ENCODE results near the gene ADIG.

- no peak for TF ChIP-seq POLR2A (IDR thresholded peaks at IDR 0.05; ENCODE audit: low read depth)
- TF ChIP-seq POLR2AphosphoS5 (IDR thresholded peaks at IDR 0.05), result no peak
- TF ChIP-seq, protein P1, sequence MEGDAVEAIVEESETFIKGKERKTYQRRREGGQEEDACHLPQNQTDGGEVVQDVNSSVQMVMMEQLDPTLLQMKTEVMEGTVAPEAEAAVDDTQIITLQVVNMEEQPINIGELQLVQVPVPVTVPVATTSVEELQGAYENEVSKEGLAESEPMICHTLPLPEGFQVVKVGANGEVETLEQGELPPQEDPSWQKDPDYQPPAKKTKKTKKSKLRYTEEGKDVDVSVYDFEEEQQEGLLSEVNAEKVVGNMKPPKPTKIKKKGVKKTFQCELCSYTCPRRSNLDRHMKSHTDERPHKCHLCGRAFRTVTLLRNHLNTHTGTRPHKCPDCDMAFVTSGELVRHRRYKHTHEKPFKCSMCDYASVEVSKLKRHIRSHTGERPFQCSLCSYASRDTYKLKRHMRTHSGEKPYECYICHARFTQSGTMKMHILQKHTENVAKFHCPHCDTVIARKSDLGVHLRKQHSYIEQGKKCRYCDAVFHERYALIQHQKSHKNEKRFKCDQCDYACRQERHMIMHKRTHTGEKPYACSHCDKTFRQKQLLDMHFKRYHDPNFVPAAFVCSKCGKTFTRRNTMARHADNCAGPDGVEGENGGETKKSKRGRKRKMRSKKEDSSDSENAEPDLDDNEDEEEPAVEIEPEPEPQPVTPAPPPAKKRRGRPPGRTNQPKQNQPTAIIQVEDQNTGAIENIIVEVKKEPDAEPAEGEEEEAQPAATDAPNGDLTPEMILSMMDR (IDR thresholded peaks at IDR 0.05), result no peak
- no peak for TF ChIP-seq EP300 (IDR thresholded peaks at IDR 0.05)
Measured at GRCh38 chr20:38615283-38615682, 34.3 kb downstream of the ADIG start.
